ENCODE results near the gene FGF22. TPM values are rescaled to one million over a fixed set of nuclear protein-coding genes. Genes with fewer than 3 reads are reported as not detected.

FGF22 gene
- total and polyA plus RNA-seq, 2 of the 4 experiments (the other 2 are of a cell fraction), result 0.14 TPM; not detected in 1

DNA sequence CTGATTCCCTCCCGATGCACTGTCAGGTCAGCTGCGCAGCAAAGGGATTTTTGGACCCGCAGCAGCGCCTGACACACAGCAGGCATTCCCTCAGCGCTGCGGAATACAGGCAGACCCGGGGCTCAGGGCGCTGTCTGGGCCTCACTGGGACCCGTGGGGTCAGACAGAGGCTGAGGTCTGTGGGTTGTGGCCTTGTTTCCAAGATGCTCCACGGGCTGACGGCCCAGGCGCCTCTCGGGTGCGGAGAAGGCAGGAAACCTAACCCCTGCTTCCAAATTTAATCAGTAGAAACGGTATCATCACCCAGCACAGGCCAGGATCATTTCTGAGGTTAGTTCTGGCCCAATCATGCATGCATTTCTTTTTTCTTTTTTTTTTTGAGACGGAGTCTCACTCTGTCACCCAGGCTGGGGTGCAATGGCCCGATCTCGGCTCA lies 24.0 kb downstream of the FGF22 start:
- H3K9ac ChIP-seq (ENCODE audit: low read depth, low read length), result peak overlapping the region; percentile 80
- peak overlapping the region; percentile 76 for H2AK9ac ChIP-seq (replicated peaks; ENCODE audit: low read depth, low read length, poor library complexity)
- peak overlapping the region; percentile 88 for H2AK5ac ChIP-seq (ENCODE audit: low read depth, low read length)
- H3K14ac ChIP-seq (replicated peaks; ENCODE audit: low read depth, low read length), result peak overlapping the region; percentile 83
- peaks cover 14% of the 10 kb centered on the region for H3K4me1 ChIP-seq (ENCODE audit: control insufficient read depth, insufficient read depth, low read length)
- peak overlapping the region; percentile 63 for H3K4me3 ChIP-seq (ENCODE audit: insufficient read depth, low read depth, low read length)
- peak overlapping the region; percentile 85 for H2BK5ac ChIP-seq (ENCODE audit: low read depth, low read length, poor library complexity, severe bottlenecking)
- no peaks in the 10 kb centered on the region for H3K27me3 ChIP-seq (ENCODE audit: control insufficient read depth, insufficient read depth, low read length)
- no peak overlapping the region for H2BK20ac ChIP-seq (ENCODE audit: low read depth, low read length)
- H3K27ac ChIP-seq (ENCODE audit: insufficient read depth, low read length), result peak overlapping the region; percentile 93
- H3K4me2 ChIP-seq (ENCODE audit: low read depth, low read length), result peak overlapping the region; percentile 91
- WGBS, 2 experiments (ENCODE audit: extremely low coverage in 2 of 2, insufficient read length in 1 of 2), result 79% methylated on average over 10 of the region's 18 CpGs; no CpG with 5 or more reads in 1 of the 2 experiments
- TF ChIP-seq RCOR1 (IDR thresholded peaks at IDR 0.05; ENCODE audit: insufficient replicate concordance, low read length), result no peak
- TF ChIP-seq FOS (IDR thresholded peaks at IDR 0.05; ENCODE audit: low read depth, low read length), result no peak
- TF ChIP-seq, protein P1, sequence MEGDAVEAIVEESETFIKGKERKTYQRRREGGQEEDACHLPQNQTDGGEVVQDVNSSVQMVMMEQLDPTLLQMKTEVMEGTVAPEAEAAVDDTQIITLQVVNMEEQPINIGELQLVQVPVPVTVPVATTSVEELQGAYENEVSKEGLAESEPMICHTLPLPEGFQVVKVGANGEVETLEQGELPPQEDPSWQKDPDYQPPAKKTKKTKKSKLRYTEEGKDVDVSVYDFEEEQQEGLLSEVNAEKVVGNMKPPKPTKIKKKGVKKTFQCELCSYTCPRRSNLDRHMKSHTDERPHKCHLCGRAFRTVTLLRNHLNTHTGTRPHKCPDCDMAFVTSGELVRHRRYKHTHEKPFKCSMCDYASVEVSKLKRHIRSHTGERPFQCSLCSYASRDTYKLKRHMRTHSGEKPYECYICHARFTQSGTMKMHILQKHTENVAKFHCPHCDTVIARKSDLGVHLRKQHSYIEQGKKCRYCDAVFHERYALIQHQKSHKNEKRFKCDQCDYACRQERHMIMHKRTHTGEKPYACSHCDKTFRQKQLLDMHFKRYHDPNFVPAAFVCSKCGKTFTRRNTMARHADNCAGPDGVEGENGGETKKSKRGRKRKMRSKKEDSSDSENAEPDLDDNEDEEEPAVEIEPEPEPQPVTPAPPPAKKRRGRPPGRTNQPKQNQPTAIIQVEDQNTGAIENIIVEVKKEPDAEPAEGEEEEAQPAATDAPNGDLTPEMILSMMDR (conservative IDR thresholded peaks at IDR 0.05; ENCODE audit: low read depth, low read length), result no peak
- TF ChIP-seq RFX5 (IDR thresholded peaks at IDR 0.05; ENCODE audit: low read depth, low read length), result no peak
- no peak for TF ChIP-seq SMC3 (IDR thresholded peaks at IDR 0.05; ENCODE audit: low read depth, low read length)
- no peak for TF ChIP-seq CEBPB (IDR thresholded peaks at IDR 0.05; ENCODE audit: low read depth, low read length)
- TF ChIP-seq MAZ (IDR thresholded peaks at IDR 0.05; ENCODE audit: borderline replicate concordance, low read depth, low read length), result no peak
- TF ChIP-seq POLR2A (IDR thresholded peaks at IDR 0.05; ENCODE audit: low read depth, low read length), result no peak
- TF ChIP-seq, protein P2, sequence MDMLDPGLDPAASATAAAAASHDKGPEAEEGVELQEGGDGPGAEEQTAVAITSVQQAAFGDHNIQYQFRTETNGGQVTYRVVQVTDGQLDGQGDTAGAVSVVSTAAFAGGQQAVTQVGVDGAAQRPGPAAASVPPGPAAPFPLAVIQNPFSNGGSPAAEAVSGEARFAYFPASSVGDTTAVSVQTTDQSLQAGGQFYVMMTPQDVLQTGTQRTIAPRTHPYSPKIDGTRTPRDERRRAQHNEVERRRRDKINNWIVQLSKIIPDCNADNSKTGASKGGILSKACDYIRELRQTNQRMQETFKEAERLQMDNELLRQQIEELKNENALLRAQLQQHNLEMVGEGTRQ (IDR thresholded peaks at IDR 0.05; ENCODE audit: low read depth, low read length), result no peak
- TF ChIP-seq MXI1 (IDR thresholded peaks at IDR 0.05; ENCODE audit: borderline replicate concordance, low read depth, low read length), result no peak
- no peak for TF ChIP-seq CHD1 (IDR thresholded peaks at IDR 0.05; ENCODE audit: low read depth, low read length)
- TF ChIP-seq, protein P3, sequence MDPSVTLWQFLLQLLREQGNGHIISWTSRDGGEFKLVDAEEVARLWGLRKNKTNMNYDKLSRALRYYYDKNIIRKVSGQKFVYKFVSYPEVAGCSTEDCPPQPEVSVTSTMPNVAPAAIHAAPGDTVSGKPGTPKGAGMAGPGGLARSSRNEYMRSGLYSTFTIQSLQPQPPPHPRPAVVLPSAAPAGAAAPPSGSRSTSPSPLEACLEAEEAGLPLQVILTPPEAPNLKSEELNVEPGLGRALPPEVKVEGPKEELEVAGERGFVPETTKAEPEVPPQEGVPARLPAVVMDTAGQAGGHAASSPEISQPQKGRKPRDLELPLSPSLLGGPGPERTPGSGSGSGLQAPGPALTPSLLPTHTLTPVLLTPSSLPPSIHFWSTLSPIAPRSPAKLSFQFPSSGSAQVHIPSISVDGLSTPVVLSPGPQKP (IDR thresholded peaks at IDR 0.05; ENCODE audit: borderline replicate concordance, low read depth, low read length), result no peak
- TF ChIP-seq RAD21 (IDR thresholded peaks at IDR 0.05; ENCODE audit: low read length), result no peak
- no peak for TF ChIP-seq NFE2L2 (IDR thresholded peaks at IDR 0.05; ENCODE audit: low read depth, low read length)
- TF ChIP-seq BHLHE40 (IDR thresholded peaks at IDR 0.05; ENCODE audit: low read depth, low read length), result no peak
- TF ChIP-seq MAFK (IDR thresholded peaks at IDR 0.05; ENCODE audit: low read depth, low read length), result no peak
- H3K56ac ChIP-seq (ENCODE audit: extremely low read depth, insufficient read depth, low read length), result no peak overlapping the region
- no TSS peak for BruUV-seq (replicated peaks)
- intact Hi-C loops (cut with micrococcal nuclease) (loop anchor here (2.0 to 10.0 kb wide), 5 partner anchors 31 to 257 kb away; partner anchors contain the start of genes POLRMT and R3HDM4), dilution Hi-C loops (cut with HindIII; ENCODE audit: low sequenced_read_pairs, unreplicated experiment) (no loop called here), in situ Hi-C loops (cut with MboI; ENCODE audit: low sequenced_read_pairs) (no loop called here)
- peak overlapping the region; percentile 18; the same call in 1 of the 2 replicates for H3K23ac ChIP-seq (ENCODE audit: low read depth, low read length)
- POLR2A ChIA-PET (ENCODE audit: unreplicated experiment), result no interaction called here
- H4K5ac ChIP-seq (ENCODE audit: low read depth, low read length), result peak overlapping the region; percentile 98
- H4K20me1 ChIP-seq (ENCODE audit: insufficient read depth, low read length), result peaks cover 36% of the 10 kb centered on the region
- H3K18ac ChIP-seq (ENCODE audit: low read depth, low read length), result peak overlapping the region; percentile 82
- no peak overlapping the region for H2BK15ac ChIP-seq (ENCODE audit: low read depth, low read length)
- H2BK120ac ChIP-seq (ENCODE audit: low read depth, low read length), result peak overlapping the region; percentile 52; the same call in 1 of the 2 replicates
- H3K79me1 ChIP-seq (ENCODE audit: low read depth in 1 of 2, low read length in 2 of 2), result peaks cover 0 to 32% of the 10 kb centered on the region in 2 experiments; a peak in 2 of 4 replicates
- no peak for DNase-seq
- peak overlapping the region; percentile 96 for H2AFZ ChIP-seq (replicated peaks; ENCODE audit: low read length, poor library complexity)
- peak overlapping the region; percentile 91 for H3K4ac ChIP-seq (ENCODE audit: low read depth, low read length)
- peak overlapping the region; percentile 70 for H4K91ac ChIP-seq (ENCODE audit: insufficient read depth, low read depth, low read length)
- CTCF ChIA-PET, result interaction anchor here (1.0 kb wide), 1 partner anchor 9 kb away, joined by 4 read pairs; no protein-coding TSS in a partner anchor
- peaks cover 2% of the 10 kb centered on the region; the same call in 1 of the 2 replicates for H3K36me3 ChIP-seq (ENCODE audit: control insufficient read depth, insufficient read depth, low read length)
- peak overlapping the region; percentile 82 to 97 for H4K8ac ChIP-seq (ENCODE audit: low read depth in 2 of 2, low read length in 2 of 2)
- ATAC-seq (ENCODE audit: low read depth), result no peak
- no peaks in the 10 kb centered on the region for H3K9me3 ChIP-seq (ENCODE audit: control insufficient read depth, insufficient read depth, low read length)
- no peaks in the 10 kb centered on the region for H3K9me1 ChIP-seq (ENCODE audit: insufficient read depth, low read length)

Measured in IMR-90 (cell line).